Endometrial microvascular endothelial cells (primary cell): ENCODE data around the gene SLC2A4RG. TPM values are rescaled to one million over a fixed set of nuclear protein-coding genes. Genes with fewer than 3 reads are reported as not detected.

Experiments used
- in situ Hi-C: cut with HindIII; loops from 2 replicates; pipeline ENCODE4 v1.10.0; 2017; ENCODE audit warnings: low sequenced_read_pairs, low pct_unique_long_range_greater_than_20kb; ENCODE audit errors: inconsistent ontology term
- total RNA-seq: library from RNA; depleted of rRNA; stranded (reverse); fragments of >200 nt; gene quantifications from one replicate; pipeline ENCODE4 v1.2.3, GENCODE V29; 2015; ENCODE audit errors: inconsistent ontology term

Gene SLC2A4RG
- total RNA-seq, 1 donor from 2014 or later: 17.3 TPM

DNA sequence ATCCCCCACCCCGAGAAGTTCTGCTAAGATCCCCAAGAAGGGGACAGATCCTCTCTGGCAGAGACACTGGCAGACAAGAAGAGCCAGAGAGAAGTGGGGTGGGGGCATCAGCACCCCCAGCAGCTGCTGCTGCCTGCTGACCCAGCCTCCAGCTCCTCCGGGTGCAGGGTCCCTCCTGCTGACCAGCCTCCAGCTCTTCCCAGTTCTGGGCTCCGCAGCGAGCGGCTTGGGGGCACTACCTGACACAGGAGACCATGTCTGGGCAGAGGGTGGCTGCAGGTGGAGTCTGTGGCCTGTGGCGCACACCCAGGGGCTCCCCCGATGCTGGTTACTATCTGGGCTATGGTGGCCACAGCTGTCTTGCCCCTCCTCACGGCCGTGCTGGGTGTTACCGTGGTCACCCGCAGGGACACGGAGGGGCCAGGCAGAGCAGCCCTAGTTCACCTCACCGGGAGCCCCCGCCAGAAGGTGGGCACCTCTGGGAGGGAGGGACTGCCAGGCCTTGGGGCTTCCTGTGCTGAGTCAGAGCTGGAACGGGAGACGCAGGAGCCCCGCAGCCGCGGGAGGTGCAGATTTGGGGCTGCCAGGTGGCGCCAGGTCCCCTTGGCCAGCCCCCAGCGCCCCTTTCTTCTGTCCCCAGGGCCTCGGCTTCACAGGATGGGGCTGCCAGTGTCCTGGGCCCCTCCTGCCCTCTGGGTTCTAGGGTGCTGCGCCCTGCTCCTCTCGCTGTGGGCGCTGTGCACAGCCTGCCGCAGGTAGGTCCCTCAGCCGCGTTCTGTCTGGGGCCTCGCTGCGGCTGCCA, 2.5 kb upstream of the SLC2A4RG start:
- in situ Hi-C loops: no loop called here

DNA sequence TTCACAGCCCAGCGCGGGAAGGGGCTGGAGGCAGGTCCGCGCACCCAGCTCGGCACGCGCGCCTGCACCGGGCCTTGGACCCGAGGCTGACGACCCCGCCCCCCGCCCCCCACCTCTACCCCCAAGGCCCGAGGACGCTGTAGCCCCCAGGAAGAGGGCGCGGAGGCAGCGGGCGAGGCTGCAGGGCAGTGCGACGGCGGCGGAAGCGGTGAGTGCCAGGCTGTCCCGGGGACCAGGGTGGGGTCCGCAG, 2.0 kb upstream of the SLC2A4RG start:
- in situ Hi-C loops: no loop called here

DNA sequence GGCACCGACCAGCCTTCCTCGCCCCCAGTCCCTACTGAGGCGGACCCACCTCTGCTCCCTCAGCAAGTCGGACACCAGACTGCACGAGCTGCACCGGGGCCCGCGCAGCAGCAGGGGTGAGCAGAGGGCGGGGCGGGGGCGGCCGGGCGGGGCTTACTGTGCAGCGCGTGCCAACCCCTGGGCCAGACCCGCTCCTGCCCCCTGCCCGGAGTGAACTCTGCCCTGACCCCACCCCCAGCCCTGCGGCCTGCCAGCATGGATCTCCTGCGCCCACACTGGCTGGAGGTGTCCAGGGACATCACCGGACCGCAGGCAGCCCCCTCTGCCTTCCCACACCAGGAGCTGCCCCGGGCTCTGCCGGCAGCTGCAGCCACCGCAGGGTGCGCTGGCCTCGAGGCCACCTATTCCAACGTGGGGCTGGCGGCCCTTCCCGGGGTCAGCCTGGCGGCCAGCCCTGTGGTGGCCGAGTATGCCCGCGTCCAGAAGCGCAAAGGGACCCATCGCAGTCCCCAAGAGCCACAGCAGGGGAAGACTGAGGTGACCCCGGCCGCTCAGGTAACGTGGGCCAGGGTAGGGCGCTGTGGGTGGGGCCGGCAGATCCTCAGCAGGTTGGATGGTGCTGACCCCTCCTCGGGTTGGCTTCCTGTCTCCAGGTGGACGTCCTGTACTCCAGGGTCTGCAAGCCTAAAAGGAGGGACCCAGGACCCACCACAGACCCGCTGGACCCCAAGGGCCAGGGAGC, 1.5 kb upstream of the SLC2A4RG start:
- in situ Hi-C loops: no loop called here

DNA sequence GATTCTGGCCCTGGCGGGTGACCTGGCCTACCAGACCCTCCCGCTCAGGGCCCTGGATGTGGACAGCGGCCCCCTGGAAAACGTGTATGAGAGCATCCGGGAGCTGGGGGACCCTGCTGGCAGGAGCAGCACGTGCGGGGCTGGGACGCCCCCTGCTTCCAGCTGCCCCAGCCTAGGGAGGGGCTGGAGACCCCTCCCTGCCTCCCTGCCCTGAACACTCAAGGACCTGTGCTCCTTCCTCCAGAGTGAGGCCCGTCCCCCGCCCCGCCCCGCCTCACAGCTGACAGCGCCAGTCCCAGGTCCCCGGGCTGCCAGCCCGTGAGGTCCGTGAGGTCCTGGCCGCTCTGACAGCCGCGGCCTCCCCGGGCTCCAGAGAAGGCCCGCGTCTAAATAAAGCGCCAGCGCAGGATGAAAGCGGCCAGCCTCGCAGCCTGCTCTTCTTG, 868 bp upstream of the SLC2A4RG start:
- in situ Hi-C loops: no loop called here

DNA sequence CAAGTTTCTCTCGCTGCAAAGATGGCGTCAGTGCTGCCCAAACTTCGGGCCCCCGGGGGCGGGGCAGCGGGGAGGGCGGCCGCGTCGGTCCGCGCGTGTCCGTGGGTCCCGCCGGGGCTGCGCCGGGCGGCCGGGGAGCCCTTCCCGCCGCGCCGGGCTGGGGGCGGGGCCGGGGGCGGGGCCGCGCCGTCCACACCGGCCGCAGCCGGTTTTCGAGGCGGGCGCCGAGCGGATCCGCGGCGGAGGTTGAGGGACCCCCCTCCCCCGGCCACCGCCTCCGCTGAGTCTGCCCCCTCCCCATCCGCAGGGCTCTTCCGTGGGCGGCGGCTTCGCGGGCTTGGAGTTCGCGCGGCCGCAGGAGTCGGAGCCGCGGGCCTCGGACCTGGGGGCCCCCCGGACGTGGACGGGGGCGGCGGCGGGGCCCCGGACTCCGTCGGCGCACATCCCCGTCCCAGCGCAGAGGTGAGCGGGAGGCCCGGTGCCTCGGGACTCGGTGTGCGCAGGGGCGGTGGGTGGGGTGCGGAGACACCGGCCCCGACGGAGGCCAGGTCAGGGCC, 572 bp downstream of the SLC2A4RG start:
- in situ Hi-C loops: no loop called here

DNA sequence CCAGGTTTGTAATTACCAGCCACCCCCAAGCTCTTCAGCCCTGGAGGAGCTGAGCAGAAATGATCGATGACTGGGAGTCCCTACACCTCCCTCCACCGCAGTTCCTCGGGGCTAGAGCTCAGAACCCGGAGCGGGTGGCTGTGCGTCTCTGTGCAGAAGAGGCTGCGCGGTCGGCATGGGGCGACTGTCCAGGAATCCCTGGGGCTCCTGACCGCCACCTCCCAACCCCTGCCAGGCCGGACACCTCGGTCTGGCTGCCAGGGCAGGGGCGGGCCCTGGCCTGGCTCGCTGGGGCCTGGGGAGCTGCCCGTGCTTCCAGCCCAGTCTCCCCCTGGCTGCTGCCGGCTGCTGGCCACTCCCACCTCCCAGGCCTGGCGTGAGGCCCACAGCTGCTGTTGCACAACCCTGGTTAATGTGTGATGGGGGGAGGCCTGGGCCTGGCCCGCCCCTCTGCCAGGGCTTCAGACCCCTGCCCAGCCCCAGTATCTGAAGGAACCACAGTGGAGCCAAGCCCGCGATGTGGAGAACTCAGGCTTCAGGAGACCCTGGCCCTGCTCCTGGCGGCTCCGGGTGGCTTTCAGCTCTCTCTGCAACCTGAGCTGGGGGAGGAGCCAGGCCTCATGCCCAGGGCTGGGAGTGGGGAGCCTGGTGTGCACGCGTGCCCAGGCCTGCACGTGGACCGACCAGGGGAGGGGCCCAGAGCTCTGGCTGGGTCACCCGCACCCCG, 1.2 kb downstream of the SLC2A4RG start:
- in situ Hi-C loops: no loop called here

DNA sequence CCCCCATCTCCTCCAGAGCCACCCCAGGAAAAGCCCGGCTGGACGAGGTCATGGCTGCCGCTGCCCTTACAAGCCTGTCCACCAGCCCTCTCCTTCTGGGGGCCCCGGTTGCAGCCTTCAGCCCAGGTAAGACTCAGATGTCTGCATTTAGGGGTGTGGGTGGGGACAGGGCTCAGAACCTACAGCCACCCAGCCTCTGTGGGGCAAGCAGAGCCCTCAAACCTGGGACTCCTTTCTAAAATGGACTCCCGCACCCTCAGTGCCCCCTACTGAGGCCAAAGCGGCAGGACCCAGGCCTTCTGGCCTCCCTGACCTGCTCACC, 1.7 kb downstream of the SLC2A4RG start:
- in situ Hi-C loops: no loop called here

DNA sequence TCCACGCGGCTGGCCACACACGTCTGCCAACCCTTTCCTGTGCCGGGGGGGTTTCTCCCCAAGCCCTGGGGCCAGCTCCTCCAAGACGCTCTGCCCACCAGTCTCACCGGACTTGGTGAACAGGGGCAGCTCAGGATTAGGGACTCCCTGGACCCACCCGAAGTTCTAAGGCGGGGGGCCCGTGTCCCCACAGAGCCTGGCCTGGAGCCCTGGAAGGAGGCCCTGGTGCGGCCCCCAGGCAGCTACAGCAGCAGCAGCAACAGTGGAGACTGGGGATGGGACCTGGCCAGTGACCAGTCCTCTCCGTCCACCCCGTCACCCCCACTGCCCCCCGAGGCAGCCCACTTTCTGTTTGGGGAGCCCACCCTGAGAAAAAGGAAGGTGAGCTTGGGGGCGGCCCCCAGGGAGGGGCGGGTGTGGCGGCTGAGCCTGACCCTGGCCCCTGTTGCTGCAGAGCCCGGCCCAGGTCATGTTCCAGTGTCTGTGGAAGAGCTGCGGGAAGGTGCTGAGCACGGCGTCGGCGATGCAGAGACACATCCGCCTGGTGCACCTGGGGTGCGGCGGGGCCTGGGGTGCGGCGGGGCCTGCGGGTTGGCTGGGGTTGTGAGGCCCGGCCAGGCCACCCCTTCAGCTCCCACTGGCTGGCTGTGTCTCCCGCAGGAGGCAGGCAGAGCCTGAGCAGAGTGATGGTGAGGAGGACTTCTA, 2.3 kb downstream of the SLC2A4RG start:
- in situ Hi-C loops: no loop called here

DNA sequence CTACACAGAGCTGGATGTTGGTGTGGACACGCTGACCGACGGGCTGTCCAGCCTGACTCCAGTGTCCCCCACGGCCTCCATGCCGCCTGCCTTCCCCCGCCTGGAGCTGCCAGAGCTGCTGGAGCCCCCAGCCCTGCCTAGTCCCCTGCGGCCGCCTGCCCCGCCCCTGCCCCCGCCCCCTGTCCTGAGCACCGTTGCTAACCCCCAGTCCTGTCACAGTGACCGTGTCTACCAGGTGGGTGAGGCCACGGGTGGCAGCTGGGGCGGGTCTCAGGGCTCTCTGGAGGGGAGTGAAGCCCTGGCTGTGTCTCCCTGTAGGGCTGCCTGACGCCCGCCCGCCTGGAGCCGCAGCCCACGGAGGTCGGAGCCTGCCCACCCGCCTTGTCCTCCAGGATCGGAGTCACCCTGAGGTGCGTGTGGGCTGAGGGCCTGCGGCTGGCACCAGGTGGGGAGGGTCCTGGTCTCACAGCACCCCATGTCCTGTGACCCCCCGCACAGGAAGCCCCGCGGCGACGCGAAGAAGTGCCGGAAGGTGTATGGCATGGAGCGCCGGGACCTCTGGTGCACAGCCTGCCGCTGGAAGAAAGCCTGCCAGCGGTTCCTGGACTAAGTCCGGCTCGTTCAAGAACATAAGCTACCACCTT, 2.9 kb downstream of the SLC2A4RG start:
- in situ Hi-C loops: no loop called here

DNA sequence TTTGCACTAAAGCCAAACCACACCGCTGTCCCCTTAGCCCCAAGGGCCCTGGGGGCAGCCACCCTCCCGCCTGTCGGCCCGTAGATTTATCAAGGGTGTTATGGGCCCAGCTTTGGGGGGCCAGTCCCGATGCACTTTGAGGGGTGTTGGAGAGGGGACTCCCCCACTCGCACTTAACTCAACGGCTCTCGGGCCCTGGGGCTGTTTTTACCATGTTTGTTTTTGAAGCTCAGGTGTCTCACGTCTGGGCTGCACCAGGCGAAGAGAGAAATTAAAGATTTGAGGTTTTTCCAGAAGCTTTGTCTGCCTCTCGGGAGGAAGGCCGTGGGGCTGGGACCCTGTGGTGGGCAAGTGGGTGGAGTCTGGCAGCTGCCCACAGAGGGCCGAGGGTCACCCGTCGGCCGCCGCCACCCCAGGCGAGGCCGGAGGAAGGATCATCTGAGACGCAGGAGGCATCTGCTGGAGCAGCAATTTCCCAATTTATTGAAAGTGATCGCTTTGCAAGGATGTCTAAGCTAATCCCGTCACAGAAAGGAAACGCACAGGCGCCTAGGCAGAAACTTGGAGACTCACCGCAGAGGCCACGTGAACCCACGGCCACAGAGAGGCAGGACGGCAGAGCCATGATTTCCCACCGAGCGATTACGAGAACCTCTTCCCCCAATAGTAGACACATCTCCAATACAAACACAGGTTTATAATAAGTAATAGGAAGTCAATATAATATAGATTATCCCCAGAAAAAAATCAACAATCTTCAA, 3.8 kb downstream of the SLC2A4RG start:
- in situ Hi-C loops: no loop called here

DNA sequence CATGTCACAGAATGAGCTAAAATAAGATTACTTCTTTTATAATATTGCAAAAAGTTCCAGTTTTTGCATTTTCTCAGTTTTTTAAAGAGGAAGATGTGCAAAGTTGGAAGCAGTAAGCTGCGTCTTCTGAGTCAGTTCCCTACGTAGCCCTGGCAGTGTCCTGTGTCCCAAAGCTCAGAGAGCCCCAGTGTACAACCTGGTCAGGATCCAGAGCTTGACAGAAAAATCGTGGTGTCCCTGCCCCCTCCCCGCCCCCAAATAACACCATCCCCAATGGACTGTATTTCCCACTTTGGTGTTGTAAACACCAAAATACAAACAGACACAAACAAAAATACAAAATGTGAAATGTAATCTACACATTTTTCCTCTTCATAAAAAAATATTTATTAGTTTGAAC, 4.6 kb downstream of the SLC2A4RG start:
- in situ Hi-C loops: no loop called here

DNA sequence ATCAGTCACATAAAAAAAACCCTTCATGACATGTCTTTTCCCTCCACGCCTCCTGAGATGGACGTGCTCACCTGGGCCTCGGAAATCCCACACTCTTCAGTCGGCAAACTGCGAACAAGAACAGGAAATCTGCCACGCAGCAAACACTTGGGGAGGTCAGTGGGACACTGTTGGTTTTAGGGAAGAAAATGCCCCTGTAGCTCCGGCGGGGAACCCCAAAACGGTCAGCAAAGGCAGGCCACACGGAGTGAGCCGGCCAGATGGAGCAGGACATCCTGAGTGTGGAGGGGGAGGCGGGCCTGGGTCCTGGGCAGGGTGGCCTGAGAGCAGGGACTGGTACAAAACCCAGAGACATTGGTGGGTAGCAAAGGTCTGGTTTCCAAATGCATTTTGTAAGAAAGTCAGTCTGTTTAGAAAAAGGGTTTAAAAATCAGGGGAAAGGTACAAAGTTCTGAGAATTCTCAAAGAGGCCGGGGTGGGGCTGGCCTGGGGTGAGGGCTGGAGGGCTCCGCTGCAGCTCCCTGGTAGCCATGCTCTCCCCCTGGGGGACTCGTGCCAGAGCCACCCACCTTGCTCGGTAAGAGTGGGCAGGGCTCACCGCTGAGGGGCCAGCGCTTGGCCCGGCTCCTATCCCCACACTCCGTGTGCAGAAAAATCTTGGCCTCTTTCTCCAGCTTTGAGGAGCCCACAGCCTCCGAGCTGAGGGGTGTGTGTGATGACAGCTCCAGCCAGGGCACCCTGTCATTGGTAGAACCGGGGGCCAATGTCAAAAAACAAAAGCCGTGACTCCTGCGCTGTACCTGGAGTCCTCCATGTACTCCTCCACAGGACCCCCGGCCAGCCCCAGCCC, 5.2 kb downstream of the SLC2A4RG start:
- in situ Hi-C loops: no loop called here

DNA sequence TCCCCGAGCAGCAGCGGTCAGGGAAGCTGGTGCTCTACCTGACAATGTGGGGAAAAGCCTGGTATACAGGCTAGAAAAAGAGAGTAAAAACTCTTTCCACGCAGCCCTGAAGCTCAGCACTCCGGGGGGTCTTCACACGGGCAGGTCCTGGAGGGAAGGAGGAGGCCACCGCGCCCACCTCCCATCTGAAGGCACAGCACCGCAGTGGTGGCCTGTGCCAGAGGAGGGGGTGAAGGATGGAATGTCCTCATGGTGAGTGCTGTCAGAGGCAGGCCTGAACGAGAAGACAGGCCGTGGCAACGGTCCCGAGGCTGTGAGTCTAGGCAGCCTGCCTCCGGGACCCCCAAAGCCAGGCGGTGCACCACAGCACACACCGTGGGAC, 5.8 kb downstream of the SLC2A4RG start:
- in situ Hi-C loops: no loop called here

DNA sequence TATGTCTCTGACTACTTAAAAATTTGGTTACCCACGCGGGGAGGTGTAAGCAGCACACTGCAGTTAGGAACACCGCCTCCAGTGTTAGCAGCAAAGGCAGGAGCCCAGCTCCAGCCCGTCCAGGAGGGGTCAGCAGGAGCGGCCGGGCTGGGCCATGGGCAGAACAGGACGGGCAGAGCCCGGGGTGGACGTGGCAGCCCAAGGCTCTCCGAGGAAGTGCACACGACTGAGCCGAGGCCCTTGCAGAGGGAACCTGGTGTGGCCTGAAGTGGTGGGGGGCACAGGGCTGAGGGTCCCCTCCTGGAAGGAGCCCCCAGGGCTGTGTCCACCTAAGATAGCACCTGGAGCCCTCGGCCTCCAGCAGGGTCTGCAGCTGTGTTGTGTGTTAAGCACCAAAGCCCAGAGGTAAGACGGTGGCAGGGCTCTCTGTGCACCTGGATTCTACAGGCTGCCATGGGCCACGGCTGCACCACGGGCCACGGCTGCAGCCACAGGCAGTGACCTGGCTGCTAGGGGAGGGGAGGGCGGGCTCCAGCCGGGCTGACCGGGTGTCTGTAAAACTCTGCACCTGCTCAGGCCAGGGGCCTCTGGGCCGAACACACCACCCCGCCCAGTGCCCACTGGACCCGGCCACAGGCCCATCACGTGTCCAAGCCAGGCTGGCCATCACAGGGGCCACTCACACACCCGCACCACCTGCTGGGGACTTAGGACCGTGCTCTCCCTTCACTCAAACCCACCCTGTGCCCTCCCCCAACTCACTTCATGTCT, 6.6 kb downstream of the SLC2A4RG start:
- in situ Hi-C loops: no loop called here

DNA sequence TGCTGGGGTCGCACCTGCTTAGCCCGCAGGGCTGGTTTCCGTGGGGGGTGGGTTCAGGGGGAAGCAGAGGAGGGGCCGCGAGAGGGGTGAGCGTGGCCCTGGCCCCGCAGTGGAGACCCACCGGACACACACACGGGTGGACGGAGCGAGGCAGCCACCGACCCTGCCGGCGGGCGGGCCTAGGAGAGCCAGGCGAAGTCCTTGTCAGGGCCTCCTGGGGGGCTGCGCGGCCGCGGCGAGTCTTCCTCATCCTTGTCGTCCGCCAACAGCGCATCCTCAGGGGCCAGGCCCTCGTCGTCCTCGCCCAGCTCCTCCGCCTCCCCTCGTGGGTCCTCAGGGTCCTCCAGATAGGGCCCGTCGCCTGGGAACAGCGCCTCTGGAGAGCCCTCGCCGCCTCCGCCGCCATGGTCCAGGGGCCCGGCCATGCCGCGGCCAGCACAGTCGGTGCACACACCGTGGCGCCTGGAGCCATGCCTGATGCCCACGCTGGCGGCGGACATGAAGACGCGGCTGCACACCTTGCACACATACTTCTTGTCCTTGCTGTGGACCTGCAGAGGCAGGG, 7.3 kb downstream of the SLC2A4RG start:
- in situ Hi-C loops: no loop called here

DNA sequence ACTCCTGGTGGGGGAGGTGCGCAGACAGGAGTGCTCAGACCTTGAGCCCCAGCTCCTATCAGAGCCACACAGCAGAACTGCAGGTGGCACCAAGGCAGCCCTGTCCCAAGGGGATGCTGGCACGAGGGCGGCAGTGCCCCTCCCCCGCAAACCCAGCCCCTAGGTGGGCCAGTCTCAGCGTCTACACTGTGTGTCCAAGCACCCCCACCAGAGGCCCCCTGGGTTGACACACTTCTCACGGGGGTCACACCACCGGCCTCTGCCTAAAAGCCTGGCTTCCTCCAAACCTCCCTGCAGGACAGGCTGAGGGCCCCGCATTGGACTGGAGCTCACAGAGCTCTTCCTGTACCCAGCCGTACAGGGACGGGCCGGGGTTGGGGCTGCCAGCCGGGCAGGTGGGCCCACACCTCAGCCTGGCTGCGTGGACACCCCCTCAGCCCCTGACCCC, 8.1 kb downstream of the SLC2A4RG start:
- in situ Hi-C loops: no loop called here
